ENCODE results near the gene RNASE13.
"Not testable (repeated sequence)": the region's sequence is repeated elsewhere in the genome, so short reads cannot be mapped to it uniquely, and the experiment has no call there.

The RNASE13 gene

DNA sequence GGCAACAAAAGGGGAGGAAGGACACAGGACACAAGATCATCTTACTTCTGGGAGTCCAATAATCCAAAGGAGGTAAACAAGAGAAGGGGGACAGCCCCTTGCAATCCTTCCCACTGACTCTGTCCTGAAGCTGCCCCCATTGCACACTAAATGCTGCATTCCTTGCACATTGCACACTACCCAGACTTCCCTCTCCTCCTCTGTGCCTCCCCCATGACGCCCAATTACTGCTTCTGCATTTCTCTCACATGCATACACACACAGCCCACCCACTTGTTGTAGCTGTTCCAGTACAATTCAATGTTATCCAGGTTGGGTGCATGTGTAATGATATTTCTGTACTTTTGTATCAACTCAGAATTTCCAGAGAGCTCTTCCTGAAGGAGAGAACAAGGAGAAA, 15.2 kb downstream of the RNASE13 start:
- DNase-seq = no peak

DNA sequence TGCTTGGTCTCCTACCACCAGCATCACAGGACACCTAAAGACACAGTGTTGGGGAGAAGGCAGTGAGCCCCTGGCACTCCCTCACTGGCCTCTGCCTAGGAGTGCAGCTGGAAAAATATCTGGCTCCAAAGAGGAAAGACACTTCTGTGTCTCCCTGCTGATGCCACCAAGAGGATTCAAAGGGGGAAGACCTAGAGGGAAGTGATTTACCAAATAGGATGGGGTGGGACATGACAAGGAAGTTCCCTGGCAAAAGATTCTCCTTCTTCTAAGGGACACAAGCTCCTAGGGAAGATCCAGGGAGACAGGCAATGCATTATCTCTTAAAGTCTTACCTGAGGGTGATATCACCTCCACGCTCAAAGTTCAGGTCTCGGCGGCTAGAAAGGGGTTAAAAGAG, 15.8 kb downstream of the RNASE13 start:
- no peak for DNase-seq

DNA sequence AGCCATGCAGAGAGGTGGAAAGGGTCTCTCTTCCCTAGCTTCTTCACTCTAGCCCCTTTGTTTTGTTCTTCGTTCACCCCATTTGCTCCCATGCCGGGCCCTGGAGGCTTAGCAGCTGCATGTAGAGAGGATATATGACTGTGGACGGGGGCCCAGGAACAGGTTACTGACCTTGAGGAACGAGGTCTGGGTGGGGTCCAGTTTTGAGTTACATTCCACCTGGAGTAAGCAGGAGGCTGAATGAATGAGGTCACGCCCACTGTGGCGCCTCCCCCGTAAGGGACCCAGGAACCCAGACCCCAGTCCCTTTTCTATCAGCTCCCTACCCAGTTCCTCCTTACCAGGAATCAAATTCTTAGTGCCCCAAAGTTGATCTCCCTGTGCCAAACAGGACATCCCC, 16.3 kb downstream of the RNASE13 start:
- DNase-seq = no peak

DNA sequence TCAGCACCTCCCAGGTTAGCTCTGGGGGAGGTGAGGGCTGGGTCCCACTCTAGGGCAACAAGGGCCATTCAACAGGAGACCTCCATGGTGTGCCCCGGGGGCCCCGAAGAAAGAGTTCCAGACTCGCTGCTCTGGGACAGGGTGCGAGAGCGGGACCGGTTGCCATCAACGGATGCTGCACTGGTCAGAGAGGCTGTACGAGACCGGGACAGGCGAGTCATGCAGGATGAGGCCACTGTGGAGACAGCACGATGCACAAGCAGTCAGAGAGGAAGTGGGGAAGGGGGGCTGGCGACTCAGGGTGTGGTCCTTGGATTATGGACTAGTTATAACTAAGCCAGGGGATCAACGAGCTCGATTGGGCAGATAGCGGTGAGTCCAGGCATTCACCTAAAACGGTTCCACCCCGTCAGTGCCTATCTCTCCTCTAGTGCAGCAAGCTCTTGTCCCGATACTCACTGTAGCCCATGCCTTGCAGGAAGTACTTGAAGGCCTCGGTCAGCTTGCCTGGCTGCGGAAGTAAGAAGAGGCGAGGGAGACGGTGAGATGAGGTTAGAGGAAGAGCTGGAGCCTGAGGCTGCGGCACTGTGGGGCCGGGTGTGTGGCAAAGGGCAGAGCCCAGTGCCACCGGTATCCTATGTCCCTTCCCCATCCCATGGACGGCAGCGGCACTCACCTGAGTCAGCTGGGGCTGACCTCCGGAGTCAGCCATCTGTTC, 16.9 kb downstream of the RNASE13 start:
- DNase-seq = no peak

DNA sequence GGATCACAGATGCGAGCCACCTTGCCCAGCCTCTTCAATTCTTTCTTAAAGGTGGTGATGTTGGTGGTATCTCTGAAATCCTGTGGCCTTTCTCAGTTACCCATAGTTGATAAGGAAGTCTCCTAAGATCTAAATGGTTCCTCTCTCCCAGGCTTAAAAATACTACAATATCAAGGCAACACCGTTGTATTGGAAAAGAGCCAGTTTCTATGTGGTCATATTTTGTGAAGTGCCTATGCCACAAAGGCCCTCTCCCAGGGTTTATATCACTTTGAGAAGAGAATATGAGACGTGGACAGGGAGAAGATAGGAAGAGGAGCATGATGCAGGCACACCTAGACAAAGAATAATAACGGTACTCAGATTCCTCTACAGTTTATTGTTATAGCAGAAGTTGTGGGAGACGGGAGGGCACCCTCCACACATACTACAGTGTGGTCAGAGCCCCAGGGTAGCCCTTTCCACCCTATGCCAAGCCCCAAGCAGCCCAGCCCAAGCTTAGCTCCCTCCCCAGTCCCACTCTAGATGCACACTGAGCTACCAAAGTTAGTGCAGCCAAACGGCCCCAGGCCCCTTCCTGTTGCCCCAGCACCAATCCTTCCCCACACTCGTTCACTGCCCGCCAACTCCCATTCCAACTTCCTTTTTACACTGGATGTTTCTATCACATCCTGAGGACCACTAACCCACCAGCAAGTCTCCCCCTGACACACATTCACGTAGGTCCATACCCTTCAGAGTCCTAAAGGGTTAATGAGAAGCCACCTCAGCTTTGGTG, 18.0 kb downstream of the RNASE13 start:
- no peak for DNase-seq

DNA sequence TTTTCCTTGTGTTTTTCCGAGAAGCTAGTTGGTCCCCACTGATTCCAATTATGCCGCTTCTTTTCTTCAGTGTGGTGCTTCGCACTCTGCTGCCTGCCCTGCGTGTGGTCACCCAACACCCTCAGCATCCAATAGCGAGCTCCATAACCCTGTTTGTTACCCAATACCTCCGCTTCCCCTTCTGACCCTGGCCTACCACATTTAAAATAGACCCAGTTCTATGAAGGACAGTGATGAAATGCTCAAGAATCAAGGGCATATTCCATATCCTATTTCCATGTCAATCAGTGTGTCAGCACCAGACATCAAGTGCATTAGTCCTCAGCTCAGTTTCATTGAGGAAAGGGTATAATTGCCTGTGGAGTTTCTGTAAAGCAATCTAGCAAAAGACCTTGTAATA, 19.3 kb downstream of the RNASE13 start:
- DNase-seq = no peak

DNA sequence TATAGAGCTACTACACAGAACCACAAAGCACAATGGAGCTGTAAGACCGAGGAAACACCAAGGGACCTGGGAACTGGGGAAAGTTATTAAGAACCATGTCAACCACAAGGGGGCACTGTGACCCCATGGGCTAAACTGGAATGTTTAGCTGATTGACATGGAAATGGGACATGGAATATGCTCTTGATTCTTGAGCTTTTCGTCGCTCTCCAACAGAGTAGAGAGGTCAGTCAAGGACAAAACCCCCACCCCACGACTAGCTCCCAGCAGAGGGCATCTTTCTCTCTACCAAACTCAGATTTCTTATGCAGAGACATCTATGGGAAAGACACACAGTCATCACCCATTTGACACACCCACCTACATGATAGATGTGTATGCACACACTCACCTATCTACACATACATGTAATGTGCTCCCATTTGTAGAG, 19.8 kb downstream of the RNASE13 start:
- DNase-seq = peak; percentile 69

DNA sequence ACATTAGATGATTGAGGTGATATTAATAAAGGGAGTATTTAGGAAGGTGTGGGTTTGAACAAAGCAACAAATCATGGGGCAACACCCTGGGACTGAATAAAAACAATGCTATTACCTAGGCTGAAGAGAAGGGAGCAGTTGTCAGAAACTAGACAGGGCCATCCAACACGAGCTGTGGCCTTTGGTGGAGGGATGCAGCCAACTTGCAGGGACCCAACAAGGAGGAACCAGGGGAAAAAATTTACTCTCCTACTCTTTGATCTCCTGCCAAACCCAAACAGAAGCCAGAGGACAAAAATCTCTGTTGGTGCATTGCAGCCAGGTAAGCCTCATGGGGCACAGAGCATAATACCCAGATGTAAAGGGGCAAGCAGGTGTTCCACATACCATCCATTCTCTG, 23.5 kb downstream of the RNASE13 start:
- DNase-seq = no peak

DNA sequence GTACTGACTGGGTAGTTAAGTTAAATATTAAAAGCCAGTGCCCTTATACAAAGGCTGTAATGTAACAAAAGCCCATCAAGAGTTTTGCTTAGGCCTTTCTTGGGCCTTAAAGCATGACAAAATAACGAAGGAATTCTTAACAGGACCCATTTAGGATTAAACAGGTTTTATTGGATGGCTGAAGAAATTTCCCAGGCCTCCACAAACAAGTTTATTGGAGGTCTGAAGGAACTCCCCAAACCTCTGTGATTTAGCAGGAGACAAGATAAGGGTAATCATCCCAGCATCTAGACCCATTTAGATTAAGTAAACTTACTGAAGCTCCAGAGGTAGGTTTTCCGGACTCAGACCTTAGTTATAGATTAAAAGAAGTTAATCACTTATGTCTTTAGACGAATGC, 24.9 kb downstream of the RNASE13 start:
- not testable (repeated sequence) for DNase-seq

DNA sequence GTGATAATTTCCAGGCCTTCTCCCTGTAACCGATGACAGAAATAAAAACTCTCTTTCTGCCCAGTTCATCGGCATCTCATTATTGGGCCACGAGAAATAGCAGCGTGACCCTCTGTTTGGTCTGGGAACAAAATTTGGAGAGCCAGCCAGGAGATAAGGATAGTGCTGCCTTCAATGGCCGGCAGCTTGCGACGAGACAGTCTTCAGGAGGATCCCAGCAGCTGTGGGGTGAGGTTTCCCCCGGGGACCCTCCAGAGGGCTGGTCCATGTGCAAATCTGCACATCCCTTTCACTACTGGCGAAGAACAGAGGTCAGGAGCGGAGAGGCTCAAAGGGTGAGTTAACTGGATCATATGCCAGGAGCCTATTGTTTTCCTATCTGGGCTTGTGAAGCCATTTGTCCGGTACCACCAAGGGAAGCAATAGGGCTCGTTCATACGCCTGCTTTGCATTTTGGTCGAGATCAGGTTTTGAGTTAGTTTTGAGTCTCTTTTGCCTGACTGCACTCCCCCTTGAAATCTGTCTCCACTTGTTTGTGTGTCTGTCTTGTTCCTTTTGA, 30.7 kb downstream of the RNASE13 start:
- DNase-seq = no peak

DNA sequence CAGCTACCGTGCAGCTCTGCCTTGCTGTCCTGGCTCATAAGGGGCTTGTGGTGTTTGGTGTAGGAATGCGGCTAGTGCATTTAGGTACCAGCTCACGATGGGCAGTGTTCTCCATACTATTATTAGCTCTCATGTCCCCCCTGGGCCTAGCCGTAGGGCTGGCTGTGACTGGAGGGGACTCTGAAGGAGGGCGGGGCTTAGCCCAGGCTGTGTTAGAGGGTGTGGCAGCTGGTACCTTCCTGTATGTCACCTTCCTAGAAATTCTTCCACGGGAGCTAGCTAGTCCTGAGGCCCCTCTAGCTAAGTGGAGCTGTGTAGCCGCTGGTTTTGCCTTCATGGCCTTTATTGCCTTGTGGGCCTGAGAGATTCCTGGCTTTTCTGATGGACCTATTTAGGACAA, 33.4 kb downstream of the RNASE13 start:
- no peak for DNase-seq

DNA sequence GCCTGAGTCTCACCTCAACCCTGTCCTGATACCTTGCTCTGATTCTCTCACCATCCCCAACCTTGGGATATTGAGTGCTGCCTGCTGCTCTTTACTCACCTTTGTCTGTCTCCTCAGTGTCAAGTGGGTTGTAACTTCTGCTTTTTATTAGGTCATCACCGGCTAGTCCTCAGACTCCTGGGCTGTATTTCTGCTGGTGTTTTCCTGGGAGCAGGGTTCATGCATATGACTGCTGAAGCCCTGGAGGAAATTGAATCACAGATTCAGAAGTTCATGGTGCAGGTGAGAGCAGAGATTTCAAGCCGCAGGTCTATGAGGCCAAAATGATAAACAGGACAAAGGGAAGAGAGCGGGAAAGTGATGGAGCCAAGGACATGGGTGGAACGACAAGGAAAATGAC, 35.0 kb downstream of the RNASE13 start:
- no peak for DNase-seq

DNA sequence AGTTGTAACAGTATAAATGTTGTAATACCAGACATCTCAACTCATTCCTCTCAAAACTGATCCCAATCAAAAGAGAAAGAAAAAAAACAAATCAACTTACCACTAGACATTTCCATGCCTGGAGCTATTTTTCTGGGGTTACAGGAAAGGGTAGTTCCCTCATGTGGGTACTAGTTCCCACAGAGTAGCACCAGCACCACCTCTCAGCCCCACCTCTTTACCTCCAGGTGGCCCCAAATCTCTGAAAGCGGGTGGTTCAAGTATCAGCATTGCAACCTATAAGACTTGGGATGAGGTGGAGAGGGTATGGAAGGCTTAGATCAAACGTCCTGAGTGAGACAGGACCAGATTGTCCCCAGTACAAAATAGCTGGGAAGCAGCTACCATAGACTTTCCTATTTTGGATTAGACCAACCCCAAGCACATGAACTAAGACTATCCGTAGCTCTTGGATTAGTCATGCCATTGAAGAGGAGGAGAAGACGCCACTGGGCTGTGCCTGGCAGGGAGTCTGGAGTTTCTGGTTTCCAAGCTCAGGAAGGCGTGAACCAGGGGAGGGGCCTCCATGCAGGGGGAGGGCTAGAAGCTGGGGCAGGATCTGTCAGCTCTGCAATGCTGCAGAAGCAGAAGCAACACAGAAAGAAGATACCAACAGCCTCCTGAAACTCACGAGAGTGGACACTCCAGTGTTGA, 35.8 kb downstream of the RNASE13 start, which contains the start of gene SLC39A2:
TSS of gene SLC39A2 (plus strand) at position 620 of the 693 bp plus-strand sequence. CDS start 154 bp downstream, outside the sequence.
- DNase-seq = no peak

DNA sequence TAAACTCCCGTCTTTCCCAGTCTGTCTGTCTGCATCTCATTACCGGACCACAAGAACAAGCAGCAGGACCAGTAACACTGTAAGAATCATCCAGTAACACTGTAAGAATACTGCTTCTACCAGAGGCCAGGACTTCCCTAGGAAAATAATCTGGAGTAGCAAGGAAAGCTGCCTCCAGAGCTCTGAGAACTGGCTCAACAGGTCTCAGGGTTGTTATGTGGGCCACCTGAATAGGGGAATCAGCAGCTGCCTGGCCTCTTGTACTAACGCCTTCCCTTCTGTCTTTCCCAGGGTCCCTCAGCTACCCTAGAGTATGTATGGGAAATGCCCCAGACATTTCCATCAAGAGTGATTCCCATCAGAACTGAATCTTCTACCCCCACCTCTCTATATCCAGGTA, 36.5 kb downstream of the RNASE13 start:
- no peak for DNase-seq

DNA sequence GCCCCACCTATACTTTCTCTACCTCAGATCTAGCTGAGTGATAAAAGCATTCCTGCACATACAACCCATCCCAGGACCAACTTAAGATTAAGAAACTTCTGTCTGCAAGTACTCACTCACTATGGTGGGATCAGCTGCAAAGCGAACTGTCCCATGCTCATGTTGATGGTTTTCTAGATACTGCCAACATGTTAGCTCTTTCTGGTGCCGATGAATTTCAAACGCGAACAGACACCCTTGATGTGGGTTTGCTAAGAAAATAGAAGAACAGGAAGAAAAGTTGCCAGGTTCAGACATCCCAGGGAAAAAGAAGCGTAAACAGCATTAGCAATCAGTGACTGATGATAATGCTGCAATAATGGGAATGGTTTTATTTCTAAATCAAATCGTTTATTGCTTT, 37.0 kb downstream of the RNASE13 start:
- DNase-seq = no peak

DNA sequence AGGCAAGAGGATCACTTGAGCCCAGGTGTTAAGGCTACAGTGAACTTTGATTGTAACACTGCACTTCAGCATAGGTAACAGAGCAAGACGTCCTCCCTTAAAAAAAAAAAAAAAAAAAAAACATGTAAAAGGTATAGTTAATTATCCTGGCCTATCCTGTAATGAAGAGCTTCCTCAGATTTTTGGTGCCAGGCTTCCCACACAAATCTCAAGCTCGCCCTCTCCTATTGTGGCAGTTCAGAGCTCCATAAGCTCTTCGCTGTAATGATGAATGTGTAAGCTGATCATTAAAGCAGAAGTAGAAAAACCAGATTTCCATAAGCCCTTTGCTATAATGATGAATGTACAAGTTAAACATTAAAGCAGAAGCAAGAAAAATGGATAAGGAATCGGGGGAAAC, 37.5 kb downstream of the RNASE13 start:
- DNase-seq = no peak

DNA sequence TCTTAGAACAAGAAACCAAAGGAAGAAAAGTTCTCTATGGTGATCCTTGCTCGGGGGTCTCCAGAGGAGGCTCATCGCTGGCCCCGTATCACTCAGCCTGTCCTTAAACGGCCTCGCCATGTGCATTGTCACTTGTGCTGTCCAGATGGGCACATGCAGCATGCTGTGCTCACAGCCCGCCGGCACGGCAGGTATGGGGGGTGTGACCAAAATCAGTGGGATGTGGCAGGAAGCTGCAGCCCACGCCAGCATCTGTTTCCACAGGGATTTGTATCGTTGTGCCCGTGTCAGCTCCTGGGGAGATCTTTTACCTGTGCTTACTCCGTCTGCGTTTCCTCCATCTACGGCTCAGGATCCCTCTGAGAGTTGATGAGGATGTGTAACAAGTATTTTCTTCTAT, 38.1 kb downstream of the RNASE13 start:
- no peak for DNase-seq

DNA sequence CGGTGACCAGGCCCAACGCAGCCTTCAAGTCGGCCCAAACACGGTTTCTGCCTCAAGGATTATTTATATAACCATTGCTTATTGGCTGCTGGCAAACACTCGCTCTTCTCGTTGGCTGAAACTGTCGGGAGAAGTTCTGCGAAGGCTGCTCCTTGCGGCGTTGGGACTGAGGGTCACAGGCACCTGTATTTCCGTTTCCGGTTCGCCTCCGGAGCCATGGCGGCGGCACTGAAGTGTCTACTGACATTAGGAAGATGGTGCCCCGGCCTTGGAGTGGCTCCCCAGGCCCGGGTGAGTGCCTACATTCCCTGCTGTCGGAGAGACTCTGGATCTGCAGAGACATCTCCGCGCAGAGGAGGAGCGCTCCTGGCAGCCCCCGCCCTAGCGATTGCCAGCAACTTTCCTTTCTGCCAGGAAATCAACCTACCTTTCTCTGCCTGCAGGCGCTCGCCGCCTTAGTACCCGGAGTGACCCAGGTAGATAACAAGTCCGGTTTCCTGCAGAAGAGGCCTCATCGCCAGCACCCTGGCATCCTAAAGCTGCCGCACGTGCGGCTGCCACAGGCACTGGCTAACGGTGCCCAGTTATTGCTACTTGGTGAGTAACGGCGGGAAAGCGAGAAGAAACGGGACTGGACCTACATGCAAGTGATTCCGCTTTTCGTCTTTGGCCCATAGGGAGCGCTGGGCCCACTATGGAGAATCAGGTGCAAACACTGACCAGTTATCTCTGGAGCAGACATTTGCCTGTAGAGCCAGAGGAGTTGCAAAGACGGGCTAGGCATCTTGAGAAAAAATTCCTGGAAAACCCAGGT, 44.6 kb downstream of the RNASE13 start, which contains the start of gene METTL17:
TSS of gene METTL17 (plus strand) at position 194 of the 814 bp plus-strand sequence. CDS start at position 217, 23 bp downstream.
- peak; percentile 86 for DNase-seq

DNA sequence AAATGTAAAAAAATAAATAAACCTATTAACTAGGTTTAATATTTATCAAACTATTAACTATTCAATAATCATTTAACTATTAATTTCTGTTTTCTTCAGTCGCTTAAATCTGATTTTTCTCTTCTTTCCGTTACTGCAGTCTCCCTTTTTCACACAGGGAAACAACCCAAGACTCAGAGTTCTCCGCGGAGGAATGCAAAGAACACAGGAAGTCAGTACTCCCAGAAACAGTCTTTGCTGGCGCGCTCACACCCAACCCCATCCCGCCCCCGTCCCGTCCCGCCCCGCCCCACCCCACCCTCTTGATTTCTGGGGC, 45.2 kb downstream of the RNASE13 start:
- DNase-seq = no peak

DNA sequence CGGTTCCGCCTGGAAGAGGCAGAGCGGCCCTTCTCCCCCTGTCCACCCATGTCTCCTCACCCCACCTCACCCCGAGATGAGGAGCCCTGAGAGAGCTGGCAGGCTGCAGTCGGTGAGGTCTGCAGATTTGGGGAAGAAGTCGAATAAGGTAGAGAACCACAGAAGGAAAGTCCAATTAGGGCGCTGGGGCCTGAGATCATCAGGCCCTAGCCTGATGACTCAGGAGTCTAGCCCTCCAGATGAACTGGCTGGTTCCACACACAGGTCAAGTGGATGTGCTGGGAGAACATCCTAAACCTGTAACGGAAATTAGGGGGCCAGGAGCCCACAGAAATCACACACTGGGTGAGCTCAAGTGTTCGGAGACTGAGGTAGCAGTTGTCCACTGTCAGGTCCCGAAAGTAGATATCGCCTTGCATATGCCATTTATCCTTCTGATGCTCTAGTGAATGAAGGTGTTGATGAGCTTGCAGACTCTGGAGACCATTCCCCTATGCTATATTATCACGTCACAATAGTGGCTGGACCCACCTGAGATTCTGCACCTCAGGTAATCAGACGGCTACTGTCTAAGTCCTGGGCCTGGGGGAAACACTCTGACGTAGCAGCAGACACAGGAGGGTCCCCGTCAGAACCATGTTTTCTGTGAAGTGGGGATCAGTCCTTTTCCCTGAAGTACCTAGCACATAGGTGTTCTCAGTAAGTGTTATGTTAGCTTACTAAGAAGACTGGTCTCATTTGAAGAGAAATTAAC, 45.7 kb downstream of the RNASE13 start:
- DNase-seq = no peak

DNA sequence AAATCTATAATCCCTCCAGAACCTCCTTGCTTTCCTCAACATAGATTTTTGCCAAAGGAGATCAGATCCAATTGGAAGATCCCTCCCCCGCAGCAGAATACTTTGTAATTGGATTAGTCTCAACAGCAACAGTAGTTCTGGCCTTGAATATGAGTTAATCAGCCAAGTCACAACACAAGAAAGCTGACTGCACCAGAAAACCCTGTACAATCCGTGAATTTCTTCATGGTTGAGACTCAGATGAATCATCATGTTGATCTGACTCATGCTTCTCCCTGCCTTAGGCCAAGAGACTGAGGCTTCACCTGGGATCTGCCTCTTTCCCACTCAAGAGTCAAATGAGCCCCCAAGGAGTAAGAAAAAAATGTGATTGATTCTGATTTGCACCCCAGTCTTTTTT, 47.8 kb downstream of the RNASE13 start:
- DNase-seq = no peak

DNA sequence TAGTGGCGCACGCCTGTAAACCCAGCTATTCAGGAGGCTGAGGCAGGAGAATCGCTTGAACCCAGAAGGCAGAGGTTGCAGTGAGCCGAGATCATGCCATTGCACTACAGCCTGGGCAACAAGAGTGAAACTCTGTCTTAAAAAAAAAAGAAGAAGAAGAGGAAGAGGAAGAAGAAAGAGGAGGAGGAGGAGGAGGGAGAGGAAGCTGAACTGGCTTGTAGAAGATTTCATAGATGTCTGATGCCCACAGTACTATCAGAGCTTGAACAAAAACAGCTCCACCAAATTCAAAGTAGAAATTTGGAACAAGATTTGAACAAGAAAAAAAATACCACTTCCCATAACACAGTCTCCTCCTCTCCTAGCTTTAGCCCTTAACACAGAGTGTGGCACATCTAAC, 49.0 kb downstream of the RNASE13 start:
- not testable (repeated sequence) for DNase-seq
